GM21423 (cell line): ENCODE results near the gene MYBPH.

Source experiments
- ATAC-seq: cut with Tn5 transposase; IDR thresholded peaks from one replicate; pipeline ENCODE4 v1.9.1; 2021; ENCODE audit warnings: mild to moderate bottlenecking, moderate library complexity; ENCODE audit not compliant: unreplicated experiment

MYBPH gene

GRCh38 chr1:203179667-203180005, 4.0 kb upstream of the MYBPH start:
- ATAC-seq = no peak

GRCh38 chr1:203178821-203179666, 3.4 kb upstream of the MYBPH start:
- no peak for ATAC-seq

GRCh38 chr1:203178083-203178482, 2.5 kb upstream of the MYBPH start:
- no peak for ATAC-seq

- ATAC-seq = no peak
These were observed 1.9 kb upstream of the MYBPH start for GRCh38 chr1:203177470-203178039.

GRCh38 chr1:203177036-203177405, 1.4 kb upstream of the MYBPH start:
- no peak for ATAC-seq

- ATAC-seq = no peak
These were observed 828 bp upstream of the MYBPH start for GRCh38 chr1:203176273-203177035.

- no peak for ATAC-seq
These were observed 208 bp upstream of the MYBPH start for GRCh38 chr1:203175827-203176241.

- ATAC-seq = no peak
These were observed 1.2 kb downstream of the MYBPH start for GRCh38 chr1:203174324-203174985.

- ATAC-seq = peak; percentile 83
These were observed 2.1 kb downstream of the MYBPH start for GRCh38 chr1:203173566-203173965.

GRCh38 chr1:203173011-203173555, 2.5 kb downstream of the MYBPH start:
- no peak for ATAC-seq

GRCh38 chr1:203172184-203173010, 3.2 kb downstream of the MYBPH start:
- no peak for ATAC-seq

- ATAC-seq = no peak
These were observed 4.1 kb downstream of the MYBPH start for GRCh38 chr1:203171341-203172183.

- no peak for ATAC-seq
These were observed 4.8 kb downstream of the MYBPH start for GRCh38 chr1:203170625-203171330.

- no peak for ATAC-seq
These were observed 5.7 kb downstream of the MYBPH start for GRCh38 chr1:203169770-203170520.

- no peak for ATAC-seq
These were observed 6.6 kb downstream of the MYBPH start for GRCh38 chr1:203168991-203169390.

GRCh38 chr1:203168256-203168786, 7.3 kb downstream of the MYBPH start:
- ATAC-seq = no peak

GRCh38 chr1:203167913-203168200, 7.8 kb downstream of the MYBPH start:
- ATAC-seq = no peak
